Neural cell (in vitro differentiated cells): Measurements from ENCODE around the gene EIF3I. TPM values are rescaled to one million over a fixed set of nuclear protein-coding genes. Genes with fewer than 3 reads are reported as not detected.

Experiments
- H2AFZ ChIP-seq: fragments of 200-600, 300-800 bp; sonication (generic), shearing (Covaris generic); 2 replicates; pipeline ENCODE4 v1.6.0; 2014; ENCODE audit warnings: low read depth, mild to moderate bottlenecking, antibody characterized with exemption, low read length, moderate library complexity
- H3F3A ChIP-seq: fragments of 200-600 bp; shearing (Covaris generic); 2 replicates; pipeline ENCODE4 v1.6.1; 2016; ENCODE audit warnings: mild to moderate bottlenecking, moderate library complexity, mixed read lengths, antibody characterized with exemption, low read length; ENCODE audit not compliant: insufficient read depth, poor library complexity, severe bottlenecking
- H3K27ac ChIP-seq: fragments of 200-600, 300-800 bp; sonication (generic), shearing (Covaris generic); 2 replicates; pipeline ENCODE4 v1.5.1; 2014; ENCODE audit warnings: mild to moderate bottlenecking, low read length, moderate library complexity
- H3K27me3 ChIP-seq: fragments of 300-800, 200-600 bp; sonication (generic), shearing (Covaris generic); 2 replicates; pipeline ENCODE4 v1.6.0; 2014; ENCODE audit warnings: mild to moderate bottlenecking, low read depth, low read length, moderate library complexity; ENCODE audit not compliant: insufficient read depth
- H3K36me3 ChIP-seq: fragments of 300-800, 200-600 bp; sonication (generic), shearing (Covaris generic); 2 replicates; pipeline ENCODE4 v1.5.1; 2014; ENCODE audit warnings: mild to moderate bottlenecking, antibody characterized with exemption, low read length, moderate library complexity; ENCODE audit not compliant: insufficient read depth
- H3K4me2 ChIP-seq: fragments of 300-800, 200-600 bp; sonication (generic), shearing (Covaris generic); 2 replicates; pipeline ENCODE4 v1.6.0; 2014; ENCODE audit warnings: mild to moderate bottlenecking, low read length
- H3K4me3 ChIP-seq: fragments of 300-800, 200-600 bp; sonication (generic), shearing (Covaris generic); 2 replicates; pipeline ENCODE4 v1.5.1; 2014; ENCODE audit warnings: mild to moderate bottlenecking, low read length, moderate library complexity
- H3K79me2 ChIP-seq: fragments of 200-600 bp; shearing (Covaris generic); replicated peaks from 2 replicates; pipeline ENCODE4 v1.6.0; 2014; ENCODE audit warnings: mild to moderate bottlenecking, low read length, moderate library complexity; ENCODE audit not compliant: insufficient read depth
- H3K9ac ChIP-seq: fragments of 300-800, 200-600 bp; sonication (generic), shearing (Covaris generic); 2 replicates; pipeline ENCODE4 v1.6.1; 2016; ENCODE audit warnings: mild to moderate bottlenecking, low read length, mixed read lengths
- H3K9me2 ChIP-seq: fragments of 200-600 bp; shearing (Covaris generic); 2 replicates; pipeline ENCODE4 v1.6.1; 2016; ENCODE audit warnings: mild to moderate bottlenecking, low read length, mixed read lengths; ENCODE audit not compliant: insufficient read depth
- H3K9me3 ChIP-seq: fragments of 200-600, 300-800 bp; sonication (generic), shearing (Covaris generic); 2 replicates; pipeline ENCODE4 v1.6.1; 2016; ENCODE audit warnings: mild to moderate bottlenecking, mixed run types, low read length, moderate library complexity, mixed read lengths
- H4K20me1 ChIP-seq: fragments of 200-600 bp; shearing (Covaris generic); 2 replicates; pipeline ENCODE4 v1.6.1; 2016; ENCODE audit warnings: mild to moderate bottlenecking, mixed run types; ENCODE audit not compliant: insufficient read depth
- EP300 ChIP-seq: fragments of 450-650 bp; conservative IDR thresholded peaks from 2 replicates; pipeline ENCODE4 v1.6.1; 2014; ENCODE audit warnings: antibody characterized with exemption, mild to moderate bottlenecking, moderate library complexity; ENCODE audit not compliant: poor library complexity, severe bottlenecking
- EZH2 ChIP-seq: fragments of 200-600, 300-800 bp; shearing (Covaris generic), sonication (generic); IDR thresholded peaks from 2 replicates; pipeline ENCODE4 v1.6.1; 2014; ENCODE audit warnings: antibody characterized with exemption, low read length, borderline replicate concordance, mild to moderate bottlenecking; ENCODE audit not compliant: insufficient read depth, poor library complexity, severe bottlenecking
- MXI1 ChIP-seq: fragments of 450-650 bp; conservative IDR thresholded peaks from 2 replicates; pipeline ENCODE4 v1.6.1; 2014; ENCODE audit warnings: antibody characterized with exemption, mild to moderate bottlenecking; ENCODE audit not compliant: poor library complexity, severe bottlenecking
- POLR2AphosphoS5 ChIP-seq: IDR thresholded peaks from 2 replicates; pipeline ENCODE4 v1.6.1; 2012
- RAD21 ChIP-seq: fragments of 450-650 bp; conservative IDR thresholded peaks from 2 replicates; pipeline ENCODE4 v1.6.1; 2014; ENCODE audit warnings: antibody characterized with exemption, mild to moderate bottlenecking, moderate library complexity
- TAF1 ChIP-seq: IDR thresholded peaks from 2 replicates; pipeline ENCODE4 v1.6.1; 2012; ENCODE audit warnings: low read depth
- polyA plus RNA-seq: library from polyadenylated mRNA; depleted of rRNA; stranded (reverse); fragments of >200 nt; gene quantifications from 2 replicates; pipeline ENCODE4 v1.2.3, GENCODE V29; 2014
- TF ChIP-seq, protein P1 (sequence below): fragments of 450-650 bp; IDR thresholded peaks from 2 replicates; pipeline ENCODE4 v1.5.1; 2014; ENCODE audit warnings: antibody characterized with exemption, mild to moderate bottlenecking, moderate library complexity; ENCODE audit not compliant: poor library complexity, severe bottlenecking
- TF ChIP-seq, protein P2 (sequence below): IDR thresholded peaks from 2 replicates; pipeline ENCODE4 v1.6.1; 2012; ENCODE audit warnings: borderline replicate concordance

EIF3I gene
- polyA plus RNA-seq, 1 donor from 2014 or later: 158 TPM

GRCh38 chr1:32200226-32201010 lies 21.8 kb upstream of the EIF3I start, which contains the start of gene CCDC28B:
TSS of gene CCDC28B (plus strand) at chr1:32200595. CDS start at chr1:32201936, 1,341 bp downstream.
- peak; percentile 91 for TF ChIP-seq MXI1
- TF ChIP-seq POLR2AphosphoS5: peak; percentile 80
- no peak for TF ChIP-seq RAD21
- TF ChIP-seq, protein P1, sequence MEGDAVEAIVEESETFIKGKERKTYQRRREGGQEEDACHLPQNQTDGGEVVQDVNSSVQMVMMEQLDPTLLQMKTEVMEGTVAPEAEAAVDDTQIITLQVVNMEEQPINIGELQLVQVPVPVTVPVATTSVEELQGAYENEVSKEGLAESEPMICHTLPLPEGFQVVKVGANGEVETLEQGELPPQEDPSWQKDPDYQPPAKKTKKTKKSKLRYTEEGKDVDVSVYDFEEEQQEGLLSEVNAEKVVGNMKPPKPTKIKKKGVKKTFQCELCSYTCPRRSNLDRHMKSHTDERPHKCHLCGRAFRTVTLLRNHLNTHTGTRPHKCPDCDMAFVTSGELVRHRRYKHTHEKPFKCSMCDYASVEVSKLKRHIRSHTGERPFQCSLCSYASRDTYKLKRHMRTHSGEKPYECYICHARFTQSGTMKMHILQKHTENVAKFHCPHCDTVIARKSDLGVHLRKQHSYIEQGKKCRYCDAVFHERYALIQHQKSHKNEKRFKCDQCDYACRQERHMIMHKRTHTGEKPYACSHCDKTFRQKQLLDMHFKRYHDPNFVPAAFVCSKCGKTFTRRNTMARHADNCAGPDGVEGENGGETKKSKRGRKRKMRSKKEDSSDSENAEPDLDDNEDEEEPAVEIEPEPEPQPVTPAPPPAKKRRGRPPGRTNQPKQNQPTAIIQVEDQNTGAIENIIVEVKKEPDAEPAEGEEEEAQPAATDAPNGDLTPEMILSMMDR: peak; percentile 2
- peak; percentile 56 for TF ChIP-seq EP300
- TF ChIP-seq TAF1: peak; percentile 68
- TF ChIP-seq, protein P2, sequence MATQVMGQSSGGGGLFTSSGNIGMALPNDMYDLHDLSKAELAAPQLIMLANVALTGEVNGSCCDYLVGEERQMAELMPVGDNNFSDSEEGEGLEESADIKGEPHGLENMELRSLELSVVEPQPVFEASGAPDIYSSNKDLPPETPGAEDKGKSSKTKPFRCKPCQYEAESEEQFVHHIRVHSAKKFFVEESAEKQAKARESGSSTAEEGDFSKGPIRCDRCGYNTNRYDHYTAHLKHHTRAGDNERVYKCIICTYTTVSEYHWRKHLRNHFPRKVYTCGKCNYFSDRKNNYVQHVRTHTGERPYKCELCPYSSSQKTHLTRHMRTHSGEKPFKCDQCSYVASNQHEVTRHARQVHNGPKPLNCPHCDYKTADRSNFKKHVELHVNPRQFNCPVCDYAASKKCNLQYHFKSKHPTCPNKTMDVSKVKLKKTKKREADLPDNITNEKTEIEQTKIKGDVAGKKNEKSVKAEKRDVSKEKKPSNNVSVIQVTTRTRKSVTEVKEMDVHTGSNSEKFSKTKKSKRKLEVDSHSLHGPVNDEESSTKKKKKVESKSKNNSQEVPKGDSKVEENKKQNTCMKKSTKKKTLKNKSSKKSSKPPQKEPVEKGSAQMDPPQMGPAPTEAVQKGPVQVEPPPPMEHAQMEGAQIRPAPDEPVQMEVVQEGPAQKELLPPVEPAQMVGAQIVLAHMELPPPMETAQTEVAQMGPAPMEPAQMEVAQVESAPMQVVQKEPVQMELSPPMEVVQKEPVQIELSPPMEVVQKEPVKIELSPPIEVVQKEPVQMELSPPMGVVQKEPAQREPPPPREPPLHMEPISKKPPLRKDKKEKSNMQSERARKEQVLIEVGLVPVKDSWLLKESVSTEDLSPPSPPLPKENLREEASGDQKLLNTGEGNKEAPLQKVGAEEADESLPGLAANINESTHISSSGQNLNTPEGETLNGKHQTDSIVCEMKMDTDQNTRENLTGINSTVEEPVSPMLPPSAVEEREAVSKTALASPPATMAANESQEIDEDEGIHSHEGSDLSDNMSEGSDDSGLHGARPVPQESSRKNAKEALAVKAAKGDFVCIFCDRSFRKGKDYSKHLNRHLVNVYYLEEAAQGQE: peak; percentile 48
- no peak for TF ChIP-seq EZH2
- no peaks in the 10 kb centered on the region for H4K20me1 ChIP-seq
- H3K9me2 ChIP-seq: no peaks in the 10 kb centered on the region
- H3K79me2 ChIP-seq: no peaks in the 10 kb centered on the region
- peak within 1 kb of the TSS; percentile 98 for H3K27ac ChIP-seq
- no peaks in the 10 kb centered on the region for H3K9me3 ChIP-seq
- no peaks in the 10 kb centered on the region for H3K36me3 ChIP-seq
- H3K4me3 ChIP-seq: peak within 1 kb of the TSS; percentile 86
- no peaks in the 10 kb centered on the region for H3K27me3 ChIP-seq
- peak within 1 kb of the TSS; percentile 93 for H3K4me2 ChIP-seq
- peak within 1 kb of the TSS; percentile 56 for H2AFZ ChIP-seq
- H3K9ac ChIP-seq: peak within 1 kb of the TSS; percentile 94
- no peaks in the 10 kb centered on the region for H3F3A ChIP-seq

- Histone ChIP-seq H3K27ac (peak overlapping the region; percentile 98), H2AFZ (peak overlapping the region; percentile 56)
Measured at GRCh38 chr1:32201011-32201855, 21.0 kb upstream of the EIF3I start.

More at GRCh38 chr1:32201011-32201855, 21.0 kb upstream of the EIF3I start:
- Histone ChIP-seq H3K9me3 (no peaks in the 10 kb centered on the region), H3K4me3 (peak overlapping the region; percentile 86), H3K79me2 (peaks cover 4% of the 10 kb centered on the region), H3K27me3 (no peaks in the 10 kb centered on the region), H4K20me1 (no peaks in the 10 kb centered on the region), H3K4me2 (peak overlapping the region; percentile 91), H3K36me3 (no peaks in the 10 kb centered on the region), H3F3A (no peaks in the 10 kb centered on the region), H3K9me2 (no peaks in the 10 kb centered on the region), H3K9ac (peak overlapping the region; percentile 94)
- TF ChIP-seq, protein P2: peak; percentile 32
- TF ChIP-seq MXI1 (no peak), RAD21 (no peak), POLR2AphosphoS5 (no peak), EZH2 (no peak)
- TF ChIP-seq, protein P1: no peak
